Cardiac septum (tissue), 1 donor: ENCODE measurements around the gene YJU2. TPM values are rescaled to one million over a fixed set of nuclear protein-coding genes. Genes with fewer than 3 reads are reported as not detected.

Source experiments
- DNase-seq: peaks from one replicate; pipeline ENCODE4 v3.0.0-alpha.2; 2020; ENCODE audit warnings: low spot score
- intact Hi-C: fragments of 100-400 bp; cut with DNase I; formaldehyde crosslinking; loops from one replicate; pipeline ENCODE4 v1.14.0; 2022
- total RNA-seq: library from RNA; stranded (reverse); fragmentation: NEBNext Ultra II Directional; extraction: Animal tissue kit (Norgen Biotek cat#: 25700); gene quantifications from one replicate; pipeline ENCODE4 v1.2.1, GENCODE V29; 2021
- donor health status: DM: no; HTN: no; CAD: no.

Gene YJU2
- total RNA-seq, 1 donor from 2014 or later: 11.7 TPM

DNA sequence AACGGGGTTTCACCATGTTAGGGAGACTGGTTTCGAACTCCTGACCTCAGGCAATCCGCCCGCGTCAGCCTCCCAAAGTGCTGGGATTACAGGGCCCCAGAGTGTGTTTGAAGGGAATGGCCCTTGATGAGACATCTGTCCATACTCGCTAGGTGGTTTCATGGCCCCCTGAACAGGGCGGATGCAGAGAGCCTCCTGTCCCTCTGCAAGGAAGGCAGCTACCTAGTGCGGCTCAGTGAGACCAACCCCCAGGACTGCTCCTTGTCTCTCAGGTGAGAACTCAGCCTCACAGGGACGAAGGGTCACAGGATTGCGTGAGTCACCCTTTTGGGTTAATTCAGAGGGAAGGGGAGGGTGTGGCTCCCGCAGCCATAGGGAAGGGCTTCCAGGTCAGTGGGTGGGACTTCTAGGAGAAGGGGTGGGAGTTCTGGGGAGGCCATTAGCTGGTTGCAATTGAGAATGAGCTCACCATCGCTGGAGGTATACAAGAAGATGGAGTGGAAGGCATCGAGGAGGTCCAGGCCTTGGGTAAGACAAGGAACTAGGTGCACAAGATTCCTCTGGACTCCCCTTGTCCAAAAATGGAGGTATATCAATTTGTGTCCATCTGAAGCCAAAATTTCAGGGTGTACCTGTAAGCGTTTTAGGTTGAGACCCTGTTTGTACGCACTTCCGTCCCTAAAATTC is 41.4 kb downstream of the YJU2 start:
- no peak for DNase-seq
- intact Hi-C loops: no loop called here

DNA sequence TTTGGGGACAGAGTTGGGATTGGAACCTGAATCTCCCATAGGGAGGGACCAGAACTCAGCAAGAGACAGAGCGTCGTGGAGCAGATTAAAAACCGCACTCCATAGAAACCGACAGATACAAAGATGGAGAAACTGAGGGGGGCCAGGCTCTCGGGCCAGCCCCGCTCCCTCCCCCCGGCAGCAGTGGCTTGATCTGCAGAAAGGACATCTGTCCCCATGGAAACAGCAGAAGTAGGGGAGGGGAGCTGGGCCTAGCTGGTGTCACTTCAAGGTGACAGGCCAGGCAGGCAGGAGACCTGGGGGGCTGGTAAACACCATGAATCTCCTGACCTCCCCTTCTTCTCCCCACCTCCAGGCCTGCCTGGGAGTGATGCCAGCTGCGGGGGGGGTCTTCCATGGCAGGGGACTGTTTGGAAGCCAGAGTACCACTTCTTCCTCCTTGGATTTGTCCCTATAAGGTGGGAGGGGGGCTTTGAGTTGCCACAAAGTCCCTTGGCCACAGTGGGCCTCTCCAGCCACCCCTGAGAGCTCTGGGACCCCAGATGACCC is 44.4 kb downstream of the YJU2 start:
- no peak for DNase-seq
- intact Hi-C loops: no loop called here

DNA sequence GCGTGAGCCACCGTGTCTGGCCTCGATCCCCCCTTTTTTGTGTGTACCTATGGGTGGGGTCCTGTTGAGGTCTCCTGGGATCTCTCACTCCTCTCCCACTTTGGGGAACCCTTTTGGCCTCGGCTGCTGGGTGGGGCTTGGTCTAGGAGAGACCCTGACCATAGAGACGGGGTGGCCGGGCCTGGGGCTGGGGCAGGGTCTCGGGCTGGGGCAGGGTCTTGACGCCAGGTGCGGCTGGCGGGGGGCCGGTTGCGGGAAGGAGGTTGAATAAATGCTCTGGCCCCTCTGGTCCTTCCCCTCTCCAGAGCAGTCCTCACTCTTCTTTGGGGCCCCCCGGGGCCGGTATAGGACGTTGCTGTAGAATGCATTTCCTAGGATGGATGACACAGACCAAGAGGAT is 45.6 kb downstream of the YJU2 start:
- intact Hi-C loops: no loop called here
- DNase-seq: no peak

DNA sequence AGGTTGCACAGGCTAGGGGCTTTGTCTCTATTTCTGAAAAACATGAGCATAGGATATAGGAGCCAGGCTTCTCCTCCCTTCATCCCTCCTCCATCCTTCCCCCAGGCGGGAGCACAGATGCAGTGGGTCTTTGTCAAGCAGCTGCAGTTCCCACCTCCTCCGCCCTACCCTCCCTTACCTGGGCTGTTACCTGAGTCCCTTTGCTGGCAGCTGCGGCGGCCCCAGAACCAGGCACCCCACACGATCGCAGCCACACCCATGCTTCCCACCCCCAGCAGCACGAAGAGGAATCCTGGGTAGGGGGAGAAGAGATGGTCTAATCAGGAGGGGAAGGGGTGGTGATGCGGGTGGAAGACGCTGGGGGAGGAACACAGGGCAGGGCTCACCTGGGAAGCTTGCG is 47.5 kb downstream of the YJU2 start:
- DNase-seq: no peak
- intact Hi-C loops: no loop called here

DNA sequence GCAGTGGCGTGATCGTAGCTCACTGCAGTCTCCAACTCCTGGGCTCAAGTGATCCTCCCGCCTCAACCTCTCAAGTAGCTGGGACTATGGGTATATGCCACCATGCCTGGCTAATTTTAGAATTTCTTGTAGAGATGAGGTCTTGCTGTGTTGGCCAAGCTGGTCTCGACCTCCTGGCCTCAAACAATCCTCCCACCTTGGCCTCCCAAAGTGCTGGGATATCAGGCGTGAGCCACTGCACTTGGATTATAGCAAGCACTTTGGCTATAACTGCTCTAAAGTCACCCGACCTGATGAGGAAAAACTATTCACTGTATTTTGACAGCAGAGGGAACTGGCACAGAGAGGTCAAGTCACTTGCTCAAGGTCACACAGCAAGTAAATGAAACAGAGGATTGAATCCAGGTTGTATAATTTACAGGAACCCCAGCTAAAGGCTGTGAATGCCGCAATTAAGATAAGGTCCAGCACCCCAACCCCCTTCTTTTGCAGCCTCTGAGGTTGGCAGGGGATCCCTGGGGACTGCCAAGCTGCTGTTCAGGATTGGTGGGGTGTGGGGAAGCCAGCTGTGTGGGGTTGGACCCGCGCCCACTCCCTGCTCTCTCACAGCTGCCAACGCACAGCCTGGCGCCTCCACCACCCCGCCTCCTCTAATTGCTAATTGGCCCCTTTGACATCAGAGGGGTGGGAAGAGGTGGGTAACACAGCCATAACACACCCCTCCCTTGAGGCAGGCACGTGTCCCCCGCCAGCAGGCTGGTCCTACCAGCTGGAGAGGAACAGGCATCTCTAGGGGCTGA is 49.3 kb downstream of the YJU2 start:
- no peak for DNase-seq
- intact Hi-C loops: no loop called here

DNA sequence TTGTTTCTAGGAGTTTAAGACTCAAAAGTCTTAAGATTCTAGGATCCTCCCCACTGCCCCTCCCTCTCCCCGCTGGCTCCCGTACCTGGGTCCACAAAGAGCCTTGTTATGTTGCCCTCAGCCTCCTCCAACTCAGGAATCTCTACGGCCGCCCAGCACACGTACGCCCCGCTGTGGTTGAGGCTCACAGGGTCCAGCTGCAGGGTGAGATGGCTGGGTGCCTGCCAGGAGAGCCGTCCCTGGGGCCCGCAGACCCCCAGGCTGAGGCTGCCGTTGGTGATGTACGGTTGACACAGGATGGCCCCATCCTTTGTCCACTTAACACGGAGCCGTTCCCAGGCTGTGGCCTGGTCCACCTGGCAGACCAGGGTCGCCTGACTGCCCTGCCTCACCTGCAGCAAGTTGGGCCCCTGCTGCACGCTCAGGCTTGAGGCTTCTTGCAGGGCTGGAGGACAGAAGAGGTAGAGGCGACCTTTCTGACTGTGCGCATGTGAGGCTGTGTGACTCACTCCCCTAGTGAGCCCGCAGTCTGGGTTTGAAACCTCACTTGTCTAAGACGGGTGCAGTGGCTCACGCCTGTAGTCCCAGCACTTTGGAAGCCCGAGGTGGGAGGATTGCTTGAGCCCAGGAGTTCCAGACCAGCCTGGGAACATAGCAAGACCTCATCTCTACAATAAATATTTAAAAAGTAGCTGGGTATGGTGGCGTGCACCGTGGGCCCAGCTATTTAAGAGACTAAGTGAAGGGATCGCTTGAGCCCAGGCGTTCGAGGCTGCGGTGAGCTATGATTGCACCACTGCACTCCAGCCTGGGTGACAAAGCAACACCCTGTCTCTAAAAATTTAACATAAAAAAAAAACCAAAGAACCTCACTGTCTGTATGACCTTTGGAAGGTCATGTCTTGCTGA is 51.3 kb downstream of the YJU2 start:
- no peak for DNase-seq
- intact Hi-C loops: no loop called here

DNA sequence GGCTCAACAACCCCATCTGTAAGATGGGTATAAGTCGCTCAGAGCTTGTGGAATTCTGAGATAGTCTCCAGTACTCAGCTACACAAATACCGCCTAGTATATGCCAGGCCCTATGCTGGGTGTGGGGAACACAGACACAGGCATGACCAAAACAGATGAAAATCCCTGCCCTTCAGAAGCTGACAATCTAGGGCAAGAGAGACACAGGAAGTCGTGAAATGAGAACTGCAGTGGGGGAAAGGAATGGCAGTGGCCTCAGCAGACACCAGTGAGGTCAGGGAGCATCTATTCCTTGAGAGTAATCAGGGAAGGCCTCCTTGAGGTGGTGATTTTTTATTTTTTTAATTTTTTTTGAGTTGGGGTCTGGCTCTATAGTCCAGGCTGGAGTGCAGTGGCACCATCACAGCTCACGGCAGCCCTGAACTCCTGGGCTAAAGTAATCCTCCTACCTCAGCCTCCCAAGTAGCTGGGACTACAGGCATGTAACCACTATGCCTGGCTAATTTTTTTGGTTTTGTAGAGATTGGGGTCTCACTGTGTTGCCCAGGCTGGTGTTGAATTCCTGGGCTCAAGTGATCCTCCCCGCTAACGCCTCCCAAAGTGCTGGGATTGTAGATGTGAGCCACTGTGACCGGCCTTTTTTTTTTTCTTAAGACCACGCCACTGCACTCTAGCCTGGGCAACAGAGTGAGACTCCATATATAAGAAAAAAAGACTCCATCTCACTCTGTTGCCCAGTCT is 52.1 kb downstream of the YJU2 start:
- intact Hi-C loops: no loop called here

DNA sequence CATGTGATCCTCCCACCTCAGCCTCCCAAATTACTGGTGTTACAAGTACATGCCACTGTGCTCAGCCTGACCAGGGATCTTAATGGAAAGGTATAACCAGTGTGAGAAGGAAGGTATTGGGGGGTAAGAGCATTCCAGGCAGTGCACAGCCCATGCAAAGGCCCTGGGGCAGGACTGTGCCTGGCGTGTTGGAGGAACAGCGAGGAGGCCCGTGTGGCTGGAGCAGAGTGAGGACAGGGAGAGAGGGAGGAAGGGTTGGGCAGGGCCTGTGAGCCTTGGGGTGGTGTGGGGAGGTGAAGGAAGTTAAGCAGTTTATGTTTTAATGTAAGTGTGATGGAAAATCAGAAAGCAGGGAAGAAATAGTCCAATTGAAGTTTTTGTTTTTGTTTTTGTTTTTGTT is 53.7 kb downstream of the YJU2 start:
- no peak for DNase-seq

More for the DNA sequence above, 52.1 kb downstream of the YJU2 start:
- no peak for DNase-seq

DNA sequence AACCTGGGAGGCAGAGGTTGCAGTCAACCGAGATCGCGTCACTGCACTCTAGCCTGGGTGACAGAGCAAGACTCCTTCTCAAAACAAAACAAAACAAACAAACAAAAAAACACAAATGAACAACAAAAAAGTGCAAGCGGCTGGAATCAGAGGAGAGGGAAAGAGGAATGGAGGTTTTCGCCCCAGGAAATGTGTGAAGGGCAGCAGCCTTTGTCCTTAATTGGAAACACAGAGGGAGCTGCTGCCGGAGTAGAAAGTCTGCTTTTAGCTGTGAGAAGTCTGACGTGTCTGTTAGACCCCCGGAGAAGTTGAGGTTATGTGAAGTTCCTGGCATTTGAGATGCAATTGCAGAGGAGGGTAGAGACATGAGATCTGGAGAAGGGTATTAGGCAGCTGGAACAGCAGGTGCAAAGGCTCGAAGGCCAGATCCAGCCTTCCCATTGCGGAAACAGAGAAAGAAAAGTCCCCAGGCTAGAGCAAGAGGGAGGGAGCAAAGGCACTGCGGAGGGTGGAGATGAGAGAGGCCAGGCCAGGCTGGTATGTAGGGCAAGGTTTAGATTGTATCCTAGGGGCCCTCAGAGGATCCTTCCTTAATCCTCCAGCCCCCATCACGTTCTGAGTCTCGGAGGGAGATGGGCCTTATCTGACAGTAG is 54.8 kb downstream of the YJU2 start:
- intact Hi-C loops: no loop called here
- DNase-seq: no peak

More for the DNA sequence above, 53.7 kb downstream of the YJU2 start:
- intact Hi-C loops: no loop called here

DNA sequence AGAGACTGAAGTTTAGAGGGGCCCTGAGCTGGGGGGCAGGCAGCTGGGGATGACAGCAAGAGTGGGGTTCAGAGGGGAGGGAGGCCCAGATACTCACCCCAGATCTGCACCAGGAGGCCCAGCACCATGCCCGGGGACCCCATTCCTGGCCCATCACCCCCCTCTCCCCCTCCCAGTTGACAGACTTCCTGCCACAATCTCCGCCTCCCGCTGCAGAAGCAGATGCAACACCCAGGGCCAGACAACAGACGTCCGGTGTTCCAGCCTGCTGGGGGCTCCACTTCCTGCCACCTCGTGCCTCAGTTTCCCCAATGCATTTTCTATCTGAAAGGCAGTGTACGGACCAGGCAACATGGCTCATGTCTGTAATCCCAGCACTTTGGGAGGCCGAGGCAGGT is 55.4 kb downstream of the YJU2 start, which contains the start of gene TMIGD2:
TMIGD2 (minus strand) TSS at position 147 of the 398 bp plus-strand sequence; CDS start at position 143, 4 bp downstream.
- no peak for DNase-seq
- intact Hi-C loops: no loop called here

DNA sequence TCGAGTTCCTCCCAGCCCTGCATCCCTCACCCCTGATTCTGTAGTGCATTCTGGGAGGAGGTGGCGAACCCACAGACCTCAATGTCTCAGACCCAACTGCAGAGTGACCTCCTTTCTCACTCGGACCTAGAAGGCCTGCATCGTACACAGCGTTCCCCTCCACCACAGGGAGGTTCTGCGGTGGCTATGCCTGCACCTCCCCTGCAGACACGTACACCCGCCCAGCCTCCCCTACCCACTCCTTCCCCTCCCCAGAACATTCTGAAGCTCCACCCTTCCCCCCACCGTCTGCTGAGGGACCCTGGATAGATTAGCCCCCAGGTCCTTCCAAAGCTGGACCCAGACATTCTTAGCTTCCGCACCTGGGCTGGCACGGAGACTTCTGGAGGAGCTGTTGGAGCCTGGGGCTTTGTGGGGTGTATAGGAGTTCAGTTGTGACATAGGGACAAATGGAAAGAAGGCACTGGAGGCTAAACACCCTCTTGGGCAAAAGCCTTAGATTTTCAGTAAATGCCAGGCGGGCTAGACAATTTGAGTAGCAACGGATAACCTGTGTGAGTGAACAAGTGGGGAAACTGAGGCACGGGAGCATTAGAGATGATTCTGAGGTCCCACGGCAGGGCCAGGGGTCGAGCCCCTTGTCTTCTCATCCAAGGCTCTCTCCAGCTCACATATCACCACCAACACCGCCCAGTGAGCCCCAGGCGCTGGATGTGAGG is 57.1 kb downstream of the YJU2 start:
- no peak for DNase-seq
- intact Hi-C loops: no loop called here

DNA sequence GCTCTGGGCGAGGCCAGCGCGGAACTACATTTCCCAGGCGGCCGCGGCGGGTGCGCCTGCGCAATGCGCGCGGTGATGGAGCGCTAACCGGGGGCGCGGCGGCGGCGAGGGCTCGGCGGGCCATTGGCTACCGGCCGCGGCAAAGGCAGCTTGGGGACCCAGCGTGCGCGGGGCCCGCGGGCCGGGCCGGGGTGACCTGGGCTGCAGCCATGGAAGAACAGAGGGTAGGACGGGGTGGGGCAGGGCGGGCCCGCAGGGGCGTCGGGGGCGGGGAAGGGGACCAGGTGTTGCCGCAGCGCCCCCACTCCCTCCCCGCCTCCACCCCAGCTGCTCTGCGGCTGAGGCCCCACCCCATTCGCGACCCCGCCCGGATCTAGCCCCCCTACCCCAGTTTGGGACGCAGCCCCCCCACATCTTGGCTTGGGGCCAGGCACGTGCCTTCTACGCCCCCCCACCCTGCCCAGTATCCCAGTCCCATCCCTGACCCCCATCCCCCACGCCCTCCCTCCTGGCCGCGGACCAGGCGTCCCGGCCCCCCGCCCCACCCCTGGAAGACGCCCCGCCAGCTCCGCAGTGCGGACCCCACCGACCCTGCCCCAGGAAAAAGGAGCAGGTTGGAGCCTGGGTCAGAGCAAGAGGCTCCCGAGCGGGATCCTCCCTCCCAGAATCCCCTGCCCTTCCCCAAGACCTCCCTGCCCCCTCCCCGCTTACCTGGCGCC is 57.8 kb downstream of the YJU2 start, which contains the start of gene FSD1:
FSD1 (plus strand) TSS at position 61 of the 719 bp plus-strand sequence; CDS start at position 210, 149 bp downstream.
- no peak for DNase-seq

DNA sequence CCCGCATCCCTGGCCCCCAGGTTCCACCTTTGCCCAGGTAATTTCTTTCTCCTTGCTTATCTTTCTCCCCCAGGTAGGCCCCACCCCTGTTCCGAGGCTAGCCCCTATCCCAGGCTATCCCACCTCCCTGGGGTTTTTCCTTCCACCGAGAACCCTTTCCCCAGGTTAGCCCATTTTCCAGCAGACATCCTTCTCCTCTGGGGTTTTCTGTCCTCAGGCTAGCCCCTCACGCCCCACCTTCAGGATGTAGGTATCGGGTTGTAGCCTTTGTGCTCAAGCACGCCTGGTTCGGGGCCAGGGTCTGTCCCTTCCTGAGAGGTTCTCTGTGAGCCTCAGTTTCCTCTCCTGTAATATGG is 58.4 kb downstream of the YJU2 start:
- DNase-seq: no peak
- intact Hi-C loops: no loop called here

More for the DNA sequence above, 57.8 kb downstream of the YJU2 start, which contains the start of gene FSD1:
- intact Hi-C loops: no loop called here

DNA sequence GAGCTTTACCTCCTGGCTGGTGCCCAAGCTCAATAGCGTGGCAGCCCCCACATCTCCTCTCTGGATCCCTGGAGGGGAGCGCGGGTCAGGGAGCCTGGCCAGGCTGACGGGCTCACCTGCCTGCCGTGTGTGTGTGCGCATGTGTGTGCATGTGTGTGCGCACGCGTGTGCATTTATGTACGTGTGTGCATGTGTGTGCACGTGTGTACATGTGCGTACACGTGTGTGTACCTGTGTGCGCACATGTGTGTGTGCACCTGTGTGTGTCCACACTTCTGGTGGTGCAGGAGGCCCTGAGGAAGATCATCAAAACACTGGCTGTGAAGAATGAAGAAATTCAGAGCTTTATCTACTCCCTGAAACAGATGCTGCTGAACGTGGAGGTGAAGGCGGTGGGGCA is 58.8 kb downstream of the YJU2 start:
- intact Hi-C loops: no loop called here
- DNase-seq: no peak

DNA sequence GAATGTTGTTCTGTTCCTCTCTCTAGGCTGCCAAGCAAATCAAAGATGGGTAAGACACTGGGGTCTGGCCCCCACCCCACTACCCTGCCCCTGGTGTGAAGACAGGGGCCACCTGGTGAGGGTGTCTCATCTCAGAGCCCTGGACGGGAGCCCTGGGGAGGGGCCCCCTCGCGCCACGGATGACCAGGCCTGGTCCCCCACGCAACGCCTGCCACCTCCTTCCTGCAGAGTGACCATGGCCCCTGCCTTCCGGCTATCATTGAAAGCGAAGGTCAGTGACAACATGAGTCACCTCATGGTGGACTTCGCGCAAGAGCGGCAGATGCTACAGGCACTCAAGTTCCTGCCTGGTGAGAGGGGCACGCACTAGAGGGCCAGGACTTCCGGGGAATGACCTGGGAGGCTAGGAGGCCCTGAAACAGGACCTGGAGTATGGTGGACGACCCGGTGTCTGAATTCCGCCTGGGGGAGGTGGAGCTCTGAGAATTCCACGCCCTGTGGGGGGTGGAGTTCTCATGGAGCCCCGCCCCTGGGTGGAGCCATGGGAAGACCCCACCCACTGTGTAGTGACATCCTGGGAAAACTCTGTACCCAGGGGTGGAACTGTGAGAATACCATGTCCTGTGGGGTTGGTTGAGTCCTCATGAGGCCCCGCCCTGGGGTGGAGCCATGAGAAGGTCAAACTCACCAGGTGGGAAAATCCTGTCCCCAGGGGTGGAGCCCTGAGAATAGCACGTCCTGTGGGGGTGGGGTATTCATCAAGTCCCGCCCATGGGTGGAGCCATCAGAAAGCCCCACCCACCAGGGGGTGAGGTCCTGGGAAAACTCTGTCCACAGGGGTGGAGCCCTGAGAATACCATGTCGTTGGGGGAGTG is 63.6 kb downstream of the YJU2 start:
- DNase-seq: no peak
- intact Hi-C loops: no loop called here

DNA sequence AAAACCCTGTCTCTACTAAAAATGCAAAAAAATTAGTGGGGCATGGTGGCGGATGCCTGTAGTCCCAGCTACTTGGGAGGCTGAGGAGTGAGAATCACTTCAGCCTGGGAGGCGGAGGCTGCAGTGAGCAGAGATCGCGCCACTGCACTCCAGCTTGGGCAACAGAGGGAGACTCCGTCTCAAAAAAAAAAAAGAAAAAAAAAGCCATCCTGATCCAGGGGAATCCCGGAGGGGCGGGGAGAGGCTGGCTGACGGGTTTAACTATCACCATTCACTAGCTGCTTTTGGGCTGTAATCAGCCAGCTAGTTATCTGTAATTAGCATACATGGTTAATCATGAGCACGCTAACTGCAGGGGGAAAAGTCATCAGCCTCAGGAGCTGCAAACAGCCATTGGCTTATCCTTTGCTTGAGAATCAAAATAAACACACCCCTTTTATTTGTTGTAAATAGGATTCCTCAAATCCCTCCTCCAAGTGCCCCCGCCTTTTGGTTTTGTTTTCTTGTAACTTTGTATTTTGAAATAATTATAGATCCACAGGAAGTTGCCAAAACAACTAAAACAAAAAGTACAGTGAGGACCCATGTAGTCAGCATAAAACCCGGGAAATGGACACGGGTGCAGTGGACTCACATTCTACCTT is 67.1 kb downstream of the YJU2 start:
- intact Hi-C loops: no loop called here

More for the DNA sequence above, 67.1 kb downstream of the YJU2 start:
- no peak for DNase-seq
